Fibroblast of lung (primary cell): ENCODE results near the gene OSTM1. TPM values are rescaled to one million over a fixed set of nuclear protein-coding genes. Genes with fewer than 3 reads are reported as not detected.

Source experiments
- DNase-seq, 2 donors: peaks; one replicate each; pipeline versions ENCODE4 v3.0.0 to v3.0.0-alpha.2; 2010; ENCODE audit warnings: low read depth in 2 of 2
- H2AFZ ChIP-seq: 2 replicates; pipeline ENCODE4 v1.5.1; 2012; ENCODE audit warnings: low read length, control low read depth, inconsistent platforms
- H3K27ac ChIP-seq: 2 replicates; pipeline ENCODE4 v1.5.1; 2011; ENCODE audit warnings: low read length, control low read depth; ENCODE audit not compliant: insufficient read depth
- H3K27me3 ChIP-seq: 2 replicates; pipeline ENCODE4 v1.5.1; 2011; ENCODE audit warnings: mild to moderate bottlenecking, low read length; ENCODE audit not compliant: control insufficient read depth, insufficient read depth
- H3K36me3 ChIP-seq: 2 replicates; pipeline ENCODE4 v1.5.1; 2011; ENCODE audit warnings: low read length; ENCODE audit not compliant: control insufficient read depth, insufficient read depth
- H3K4me1 ChIP-seq: 2 replicates; pipeline ENCODE4 v1.5.1; 2011; ENCODE audit warnings: low read length; ENCODE audit not compliant: control insufficient read depth, insufficient read depth; ENCODE audit errors: extremely low read depth
- H3K4me2 ChIP-seq: 2 replicates; pipeline ENCODE4 v1.5.1; 2011; ENCODE audit warnings: low read length, control low read depth; ENCODE audit not compliant: insufficient read depth; ENCODE audit errors: extremely low read depth
- H3K4me3 ChIP-seq, 4 experiments: fragments of 200-600 bp in 1 of 4; sonication (generic) in 1 of 4; replicated peaks in 1 of 4; 2 replicates each; pipeline ENCODE4 v1.5.1; 2011 to 2016; ENCODE audit warnings: low read length in 4 of 4, low read depth in 3 of 4, mild to moderate bottlenecking in 3 of 4, control low read depth in 2 of 4, inconsistent platforms in 1 of 4, mixed read lengths in 1 of 4; ENCODE audit not compliant: insufficient read depth in 1 of 4; ENCODE audit errors: control extremely low read depth in 1 of 4
- H3K79me2 ChIP-seq: 2 replicates; pipeline ENCODE4 v1.5.1; 2012; ENCODE audit warnings: mild to moderate bottlenecking, low read length, inconsistent platforms; ENCODE audit not compliant: control insufficient read depth, insufficient read depth
- H3K9ac ChIP-seq: 2 replicates; pipeline ENCODE4 v1.5.1; 2011; ENCODE audit warnings: mild to moderate bottlenecking, low read length, control low read depth; ENCODE audit not compliant: insufficient read depth
- H3K9me3 ChIP-seq: 2 replicates; pipeline ENCODE4 v1.5.1; 2012; ENCODE audit warnings: low read depth, low read length; ENCODE audit not compliant: control insufficient read depth, insufficient read depth
- H4K20me1 ChIP-seq: 2 replicates; pipeline ENCODE4 v1.5.1; 2011; ENCODE audit warnings: low read length; ENCODE audit not compliant: control insufficient read depth, insufficient read depth; ENCODE audit errors: extremely low read depth
- CTCF ChIP-seq, 2 donors: IDR thresholded peaks in 1 of 2; conservative IDR thresholded peaks in 1 of 2; 1 replicate in 1 of 2; 2 replicates in 1 of 2; pipeline ENCODE4 v1.5.1; 2011 to 2012; ENCODE audit warnings: low read length in 2 of 2, control low read depth in 1 of 2, inconsistent platforms in 1 of 2, low read depth in 1 of 2, mild to moderate bottlenecking in 1 of 2
- EZH2 ChIP-seq: IDR thresholded peaks from 2 replicates; pipeline ENCODE4 v1.5.1; 2012; ENCODE audit warnings: low read length, control low read depth, mild to moderate bottlenecking; ENCODE audit errors: missing control alignments
- polyA plus RNA-seq, 2 donors: library from polyadenylated mRNA; depleted of rRNA in 1 of 2; stranded (reverse) in 1 of 2; unstranded in 1 of 2; fragments of >200 nt; gene quantifications; 2 replicates each; pipeline ENCODE4 v1.2.1, GENCODE V29; 2011 to 2012; ENCODE audit warnings: missing spikeins in 1 of 2
- total RNA-seq: library from RNA; depleted of rRNA; stranded (reverse); fragments of >200 nt; gene quantifications from 2 replicates; pipeline ENCODE4 v1.2.1, GENCODE V29; 2014

The OSTM1 gene
- total and polyA plus RNA-seq, 2 donors (not counting 1 experiment from before 2014, with no cell fraction given) = 31.9 to 37.0 TPM

- Histone ChIP-seq H3K4me2 (no peak overlapping the region), H4K20me1 (no peaks in the 10 kb centered on the region), H3K4me1 (no peaks in the 10 kb centered on the region), H3K27ac (no peak overlapping the region), H3K79me2 (no peaks in the 10 kb centered on the region), H3K36me3 (no peaks in the 10 kb centered on the region), H2AFZ (no peak overlapping the region), H3K9me3 (no peaks in the 10 kb centered on the region), H3K9ac (no peak overlapping the region), H3K27me3 (no peaks in the 10 kb centered on the region), H3K4me3 (no peak overlapping the region)
- TF ChIP-seq CTCF (conservative IDR thresholded peaks at IDR 0.05 in 1 of 2, IDR thresholded peaks at IDR 0.05 in 1 of 2; ENCODE audit: low read depth in 1 of 2, low read length in 2 of 2) = no peak
- no peak for TF ChIP-seq EZH2
- no peak for DNase-seq
These were observed 66.2 kb downstream of the OSTM1 start for GRCh38 chr6:108008363-108008762.

- H3K27ac ChIP-seq = no peak overlapping the region
- H3K9ac ChIP-seq = no peak overlapping the region
- H3K36me3 ChIP-seq = no peaks in the 10 kb centered on the region
- H3K4me1 ChIP-seq = no peaks in the 10 kb centered on the region
- no peak for TF ChIP-seq CTCF (conservative IDR thresholded peaks at IDR 0.05 in 1 of 2, IDR thresholded peaks at IDR 0.05 in 1 of 2; ENCODE audit: low read depth in 1 of 2, low read length in 2 of 2)
- TF ChIP-seq EZH2 = no peak
- no peaks in the 10 kb centered on the region for H4K20me1 ChIP-seq
- no peak for DNase-seq
- H2AFZ ChIP-seq = no peak overlapping the region
- H3K4me3 ChIP-seq = no peak overlapping the region
- H3K9me3 ChIP-seq = no peaks in the 10 kb centered on the region
- H3K4me2 ChIP-seq = no peak overlapping the region
- H3K79me2 ChIP-seq = no peaks in the 10 kb centered on the region
- H3K27me3 ChIP-seq = peaks cover 3% of the 10 kb centered on the region
These were observed 68.6 kb downstream of the OSTM1 start for GRCh38 chr6:108005961-108006360.

GRCh38 chr6:108004861-108005260 lies 69.7 kb downstream of the OSTM1 start:
- Histone ChIP-seq H3K79me2 (no peaks in the 10 kb centered on the region), H4K20me1 (no peaks in the 10 kb centered on the region), H3K9ac (no peak overlapping the region), H3K4me3 (no peak overlapping the region), H3K27ac (no peak overlapping the region), H2AFZ (no peak overlapping the region), H3K27me3 (peaks cover 3% of the 10 kb centered on the region), H3K9me3 (no peaks in the 10 kb centered on the region), H3K36me3 (no peaks in the 10 kb centered on the region), H3K4me2 (no peak overlapping the region), H3K4me1 (no peaks in the 10 kb centered on the region)
- no peak for TF ChIP-seq EZH2
- TF ChIP-seq CTCF (conservative IDR thresholded peaks at IDR 0.05 in 1 of 2, IDR thresholded peaks at IDR 0.05 in 1 of 2; ENCODE audit: low read depth in 1 of 2, low read length in 2 of 2) = no peak
- DNase-seq = no peak
